Measurements from ENCODE around the gene LSAMP.

- TF ChIP-seq RAD21 (CRISPR knock-in tag; conservative IDR thresholded peaks at IDR 0.05 in 1 of 2, IDR thresholded peaks at IDR 0.05 in 1 of 2) (peak; percentile 62 to 74), ARID2 (IDR thresholded peaks at IDR 0.05) (no peak), POLR2AphosphoS5 (IDR thresholded peaks at IDR 0.05; ENCODE audit: control insufficient read depth, insufficient read depth, low read depth, low read length) (no peak), PCBP2 (IDR thresholded peaks at IDR 0.05; ENCODE audit: low read depth, low read length, poor library complexity, severe bottlenecking) (no peak), USF1 (CRISPR knock-in tag; IDR thresholded peaks at IDR 0.05) (no peak), NR2C2 (CRISPR knock-in tag; IDR thresholded peaks at IDR 0.05) (no peak), NR2C2 (tag; IDR thresholded peaks at IDR 0.05) (no peak)
Measured at GRCh38 chr3:116140100-116140689, 305.1 kb downstream of the LSAMP start.
